Karpas-422 (cell line): Measurements from ENCODE around the gene REXO5. TPM values are rescaled to one million over a fixed set of nuclear protein-coding genes. Genes with fewer than 3 reads are reported as not detected.

Source experiments
- DNase-seq: peaks from one replicate; pipeline ENCODE4 v3.0.0-alpha.2; 2015
- H2AFZ ChIP-seq: fragments of 200-600 bp; sonication (generic); 2 replicates; pipeline ENCODE4 v1.6.1; 2014; ENCODE audit warnings: antibody characterized with exemption, low read length, mixed read lengths
- H3K27ac ChIP-seq: fragments of 200-600 bp; sonication (generic); 2 replicates; pipeline ENCODE4 v1.5.1; 2014; ENCODE audit warnings: mild to moderate bottlenecking, low read length, moderate library complexity
- H3K27me3 ChIP-seq: fragments of 200-600 bp; sonication (generic); 2 replicates; pipeline ENCODE4 v1.6.1; 2014; ENCODE audit warnings: low read length, mixed read lengths
- H3K36me3 ChIP-seq: fragments of 200-600 bp; sonication (generic); 2 replicates; pipeline ENCODE4 v1.6.1; 2014; ENCODE audit warnings: low read length, mixed read lengths; ENCODE audit not compliant: insufficient read depth
- H3K4me1 ChIP-seq: fragments of 200-600 bp; sonication (generic); 2 replicates; pipeline ENCODE4 v1.6.1; 2014; ENCODE audit warnings: mild to moderate bottlenecking, low read length, mixed read lengths
- H3K4me2 ChIP-seq: fragments of 200-600 bp; sonication (generic); 2 replicates; pipeline ENCODE4 v1.6.1; 2014; ENCODE audit warnings: low read length, low read depth, mild to moderate bottlenecking; ENCODE audit not compliant: poor library complexity, severe bottlenecking
- H3K4me3 ChIP-seq: fragments of 200-600 bp; sonication (generic); 2 replicates; pipeline ENCODE4 v1.5.1; 2014; ENCODE audit warnings: mild to moderate bottlenecking, antibody characterized with exemption, low read length, mixed read lengths
- H3K79me2 ChIP-seq: fragments of 200-600 bp; sonication (generic); 2 replicates; pipeline ENCODE4 v1.6.1; 2014; ENCODE audit warnings: mild to moderate bottlenecking, low read length, mixed read lengths
- H3K9ac ChIP-seq: fragments of 200-600 bp; sonication (generic); 2 replicates; pipeline ENCODE4 v1.6.0; 2014; ENCODE audit warnings: low read length
- H3K9me2 ChIP-seq: fragments of 200-600 bp; sonication (generic), shearing (Covaris generic); replicated peaks from 2 replicates; pipeline ENCODE4 v1.6.0; 2014; ENCODE audit warnings: mild to moderate bottlenecking, low read length, moderate library complexity; ENCODE audit not compliant: insufficient read depth
- H3K9me3 ChIP-seq: fragments of 300-700, 200-600 bp; sonication (generic); 2 replicates; pipeline ENCODE4 v1.6.1; 2014; ENCODE audit warnings: low read length, mixed read lengths
- H4K20me1 ChIP-seq: fragments of 200-600 bp; sonication (generic); 2 replicates; pipeline ENCODE4 v1.6.1; 2014; ENCODE audit warnings: mild to moderate bottlenecking, antibody characterized with exemption, low read length, low read depth; ENCODE audit not compliant: insufficient read depth
- total RNA-seq: library from RNA; depleted of rRNA; stranded (reverse); fragments of >200 nt; shearing (Covaris generic); gene quantifications from 2 replicates; pipeline ENCODE4 v1.2.3, GENCODE V29; 2014; ENCODE audit warnings: low replicate concordance

REXO5 gene
- total RNA-seq, 1 experiment from 2014 or later = 13.9 TPM

DNA sequence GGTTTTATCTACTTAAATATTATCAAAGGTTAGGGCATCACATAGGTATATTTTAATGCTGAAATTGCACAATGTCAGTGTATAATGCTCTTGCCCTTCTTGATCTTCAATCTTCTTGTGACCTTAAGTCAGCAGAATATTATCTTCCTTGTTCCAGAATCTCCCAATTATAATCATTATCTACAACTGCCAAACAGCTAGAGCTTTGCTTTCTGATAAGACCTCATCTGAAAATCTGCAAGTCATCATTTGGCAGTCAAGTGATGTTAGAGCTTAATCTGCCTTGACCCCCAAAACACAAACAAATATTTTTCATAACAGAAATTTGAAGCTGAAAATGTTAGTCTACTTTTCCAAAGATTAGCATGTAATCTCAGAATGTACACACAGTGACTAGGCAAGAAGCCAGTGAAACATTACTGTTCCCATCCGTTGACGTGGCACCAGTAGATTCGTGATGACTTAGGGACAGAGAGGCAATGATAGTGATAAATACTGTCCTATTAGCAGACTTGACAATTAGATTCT is 19.8 kb downstream of the REXO5 start:
- Histone ChIP-seq H3K27ac (no peak overlapping the region), H3K79me2 (no peaks in the 10 kb centered on the region), H3K4me2 (no peak overlapping the region), H4K20me1 (no peaks in the 10 kb centered on the region), H3K4me3 (no peak overlapping the region), H2AFZ (no peak overlapping the region), H3K9me2 (no peaks in the 10 kb centered on the region), H3K4me1 (no peaks in the 10 kb centered on the region), H3K9me3 (no peaks in the 10 kb centered on the region), H3K36me3 (peaks cover 29% of the 10 kb centered on the region; the same call in 1 of the 2 replicates), H3K27me3 (no peaks in the 10 kb centered on the region), H3K9ac (no peak overlapping the region)
- no peak for DNase-seq

DNA sequence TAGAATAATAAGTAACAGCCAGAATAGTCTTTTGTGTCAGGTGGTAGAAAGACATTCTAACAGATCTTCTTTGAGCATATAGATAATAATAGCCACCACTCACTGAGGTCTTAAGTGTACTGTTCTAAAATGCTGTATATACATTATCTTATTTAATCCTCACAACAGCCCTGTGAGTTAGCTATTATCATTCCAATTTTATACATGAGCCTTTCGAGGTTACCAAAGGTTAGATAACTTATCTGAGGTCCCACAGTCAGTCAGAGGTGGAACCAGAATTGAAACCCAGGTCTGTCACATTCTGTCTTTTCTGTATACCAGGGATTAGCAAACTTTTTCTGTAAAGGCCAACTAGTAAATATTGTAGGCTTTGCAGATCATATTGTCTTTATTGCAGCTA is 23.2 kb downstream of the REXO5 start:
- H3K9ac ChIP-seq = no peak overlapping the region
- peaks cover 4% of the 10 kb centered on the region for H3K9me3 ChIP-seq
- H3K27ac ChIP-seq = no peak overlapping the region
- H3K27me3 ChIP-seq = no peaks in the 10 kb centered on the region
- H3K4me3 ChIP-seq = no peak overlapping the region
- H2AFZ ChIP-seq = no peak overlapping the region
- no peaks in the 10 kb centered on the region for H3K4me1 ChIP-seq
- no peak overlapping the region for H3K4me2 ChIP-seq
- no peaks in the 10 kb centered on the region for H3K79me2 ChIP-seq
- H3K9me2 ChIP-seq = no peaks in the 10 kb centered on the region
- DNase-seq = no peak
- H3K36me3 ChIP-seq = peaks cover 40% of the 10 kb centered on the region
- H4K20me1 ChIP-seq = no peaks in the 10 kb centered on the region

DNA sequence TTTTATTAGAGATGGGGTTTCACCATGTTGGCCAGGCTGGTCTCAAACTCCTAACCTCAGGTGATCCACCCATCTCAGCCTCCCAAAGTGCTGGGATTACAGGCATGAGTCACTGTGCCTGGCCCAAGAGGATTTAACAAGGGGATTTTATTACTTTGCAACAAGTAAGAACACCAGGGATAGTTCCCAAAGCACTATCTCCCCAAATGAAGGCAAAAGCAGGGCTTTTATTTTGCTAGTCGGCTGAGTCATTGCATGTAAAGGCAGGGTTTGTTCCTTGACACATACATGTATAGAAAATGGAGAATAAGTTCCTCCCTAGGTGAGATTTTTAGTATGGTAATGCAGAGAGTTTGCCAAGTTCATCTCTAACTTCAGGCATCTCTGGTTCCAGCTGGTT is 24.0 kb downstream of the REXO5 start:
- DNase-seq = no peak
- Histone ChIP-seq H3K79me2 (no peaks in the 10 kb centered on the region), H3K4me2 (no peak overlapping the region), H3K27ac (no peak overlapping the region), H3K27me3 (no peaks in the 10 kb centered on the region), H3K9ac (no peak overlapping the region), H4K20me1 (no peaks in the 10 kb centered on the region), H2AFZ (no peak overlapping the region), H3K9me3 (peaks cover 12% of the 10 kb centered on the region), H3K36me3 (peaks cover 49% of the 10 kb centered on the region), H3K4me1 (no peaks in the 10 kb centered on the region), H3K9me2 (no peaks in the 10 kb centered on the region), H3K4me3 (no peak overlapping the region)

DNA sequence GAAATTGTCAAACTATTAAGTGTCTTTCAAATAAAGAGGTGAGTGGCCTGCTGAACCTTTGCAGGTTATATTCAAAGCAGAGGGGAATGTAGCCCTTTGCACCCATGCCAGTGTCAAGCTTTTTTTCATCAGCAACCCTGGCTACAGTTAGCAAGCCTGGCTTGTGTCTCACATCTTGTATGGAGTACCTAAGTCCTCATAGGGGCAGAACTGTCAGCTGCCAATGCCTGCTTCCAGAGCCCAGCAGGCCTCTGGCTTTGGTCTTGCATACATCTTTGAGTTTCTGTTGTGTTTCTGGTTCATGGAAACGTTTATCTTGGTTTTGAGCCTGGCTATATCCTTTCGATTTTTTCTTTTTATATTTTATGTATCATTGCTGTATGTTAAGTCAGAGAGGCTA is 26.8 kb downstream of the REXO5 start:
- no peak overlapping the region for H3K9ac ChIP-seq
- no peaks in the 10 kb centered on the region for H3K79me2 ChIP-seq
- H3K27me3 ChIP-seq = no peaks in the 10 kb centered on the region
- H3K9me2 ChIP-seq = no peaks in the 10 kb centered on the region
- H4K20me1 ChIP-seq = no peaks in the 10 kb centered on the region
- H3K4me3 ChIP-seq = no peak overlapping the region
- H3K27ac ChIP-seq = no peak overlapping the region
- peaks cover 22% of the 10 kb centered on the region for H3K9me3 ChIP-seq
- peaks cover 54% of the 10 kb centered on the region for H3K36me3 ChIP-seq
- no peak overlapping the region for H2AFZ ChIP-seq
- peaks cover 3% of the 10 kb centered on the region; the same call in 1 of the 2 replicates for H3K4me1 ChIP-seq
- DNase-seq = no peak
- no peak overlapping the region for H3K4me2 ChIP-seq

DNA sequence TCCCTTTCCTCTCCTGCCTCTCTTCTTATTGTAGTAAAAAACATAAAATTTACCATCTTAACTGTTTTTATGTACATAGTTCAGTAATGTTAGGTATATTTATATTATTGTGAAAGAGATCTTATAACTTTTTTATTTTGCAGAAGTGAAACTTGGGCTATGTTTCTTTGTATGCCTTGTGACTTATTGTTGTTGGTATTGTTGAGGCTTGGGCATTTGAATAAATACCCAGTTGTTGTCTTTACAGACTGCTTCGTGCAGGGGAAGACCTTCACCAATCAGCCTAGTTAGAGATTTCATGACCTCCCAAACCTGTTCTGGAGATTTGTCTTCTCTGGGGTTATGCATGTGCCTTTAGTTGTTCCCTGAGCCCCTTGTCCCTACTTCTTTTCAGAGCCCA is 31.9 kb downstream of the REXO5 start:
- no peak overlapping the region for H2AFZ ChIP-seq
- H3K27ac ChIP-seq = no peak overlapping the region
- no peaks in the 10 kb centered on the region for H4K20me1 ChIP-seq
- H3K27me3 ChIP-seq = no peaks in the 10 kb centered on the region
- H3K9me2 ChIP-seq = no peaks in the 10 kb centered on the region
- H3K79me2 ChIP-seq = no peaks in the 10 kb centered on the region
- H3K9me3 ChIP-seq = peaks cover 22% of the 10 kb centered on the region
- peaks cover 68% of the 10 kb centered on the region for H3K36me3 ChIP-seq
- peaks cover 3% of the 10 kb centered on the region; the same call in 1 of the 2 replicates for H3K4me1 ChIP-seq
- DNase-seq = no peak
- no peak overlapping the region for H3K4me2 ChIP-seq
- H3K9ac ChIP-seq = no peak overlapping the region
- H3K4me3 ChIP-seq = no peak overlapping the region

DNA sequence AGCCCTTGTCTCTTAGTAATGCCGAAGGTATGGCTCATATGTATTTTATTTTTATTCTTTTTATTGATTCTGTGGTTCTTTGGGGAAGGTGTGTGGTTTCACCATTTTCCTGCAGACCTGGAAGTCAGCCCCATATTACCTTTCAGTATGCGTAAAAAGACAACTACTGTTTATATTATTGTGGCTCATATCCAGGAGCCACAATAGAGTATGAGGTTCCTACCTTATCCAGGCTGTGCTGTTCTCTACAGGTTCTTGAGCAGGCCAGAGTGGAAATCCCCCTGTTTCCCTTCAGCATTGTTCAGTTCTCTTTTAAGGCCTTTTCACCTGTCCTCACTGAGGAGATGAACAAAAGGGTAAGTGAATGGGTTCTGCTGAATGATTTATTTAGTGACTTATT is 33.2 kb downstream of the REXO5 start:
- peaks cover 58% of the 10 kb centered on the region for H3K36me3 ChIP-seq
- H4K20me1 ChIP-seq = no peaks in the 10 kb centered on the region
- no peaks in the 10 kb centered on the region for H3K27me3 ChIP-seq
- no peak overlapping the region for H3K4me3 ChIP-seq
- H3K4me2 ChIP-seq = no peak overlapping the region
- peaks cover 3% of the 10 kb centered on the region; the same call in 1 of the 2 replicates for H3K4me1 ChIP-seq
- H3K9ac ChIP-seq = no peak overlapping the region
- H3K79me2 ChIP-seq = no peaks in the 10 kb centered on the region
- H3K9me3 ChIP-seq = peaks cover 19% of the 10 kb centered on the region
- H3K9me2 ChIP-seq = no peaks in the 10 kb centered on the region
- DNase-seq = no peak
- no peak overlapping the region for H2AFZ ChIP-seq
- no peak overlapping the region for H3K27ac ChIP-seq

DNA sequence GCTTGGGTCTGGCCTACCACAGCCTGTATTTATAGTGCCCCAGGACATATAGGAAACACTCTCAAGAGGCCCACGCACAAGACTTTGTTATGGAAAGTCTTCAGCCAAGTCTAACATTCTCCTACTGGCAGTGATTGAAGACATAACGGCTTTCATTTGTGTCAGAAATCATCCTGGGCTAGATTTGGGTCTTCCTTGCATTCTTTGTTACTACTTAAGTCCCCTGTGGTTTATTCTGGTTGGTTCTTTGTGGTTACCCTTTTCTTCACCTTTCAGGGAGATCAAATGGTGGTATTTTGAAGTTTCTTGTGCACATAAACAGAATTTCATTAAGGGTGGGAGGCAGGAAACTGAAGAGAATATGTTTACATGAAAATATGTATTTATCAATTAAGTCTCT is 37.7 kb downstream of the REXO5 start:
- no peak overlapping the region for H2AFZ ChIP-seq
- H3K9ac ChIP-seq = no peak overlapping the region
- H3K27ac ChIP-seq = no peak overlapping the region
- no peaks in the 10 kb centered on the region for H3K79me2 ChIP-seq
- DNase-seq = no peak
- no peak overlapping the region for H3K4me3 ChIP-seq
- no peaks in the 10 kb centered on the region for H3K9me2 ChIP-seq
- H3K27me3 ChIP-seq = no peaks in the 10 kb centered on the region
- no peaks in the 10 kb centered on the region for H3K9me3 ChIP-seq
- no peaks in the 10 kb centered on the region for H3K4me1 ChIP-seq
- H4K20me1 ChIP-seq = no peaks in the 10 kb centered on the region
- H3K36me3 ChIP-seq = peaks cover 29% of the 10 kb centered on the region
- H3K4me2 ChIP-seq = no peak overlapping the region

DNA sequence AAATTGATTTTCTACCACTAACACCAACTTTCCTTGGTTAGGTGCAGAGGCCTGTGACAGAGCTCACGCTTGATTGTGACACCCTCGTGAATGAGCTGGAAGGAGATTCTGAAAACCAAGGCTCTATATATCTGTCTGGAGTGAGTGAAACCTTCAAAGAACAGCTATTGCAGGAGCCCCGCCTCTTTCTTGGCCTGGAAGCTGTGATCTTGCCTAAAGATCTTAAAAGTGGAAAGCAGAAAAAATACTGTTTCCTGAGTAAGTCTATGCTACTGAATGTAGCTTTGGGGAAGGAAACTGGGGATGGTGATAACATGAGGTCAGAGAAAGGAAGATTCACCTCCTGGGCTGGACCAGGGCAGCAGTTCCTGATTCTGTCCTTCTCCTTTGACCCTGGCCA is 38.3 kb downstream of the REXO5 start:
- H3K9me3 ChIP-seq = no peaks in the 10 kb centered on the region
- H3K4me2 ChIP-seq = no peak overlapping the region
- DNase-seq = no peak
- no peak overlapping the region for H3K9ac ChIP-seq
- H3K79me2 ChIP-seq = no peaks in the 10 kb centered on the region
- no peaks in the 10 kb centered on the region for H3K9me2 ChIP-seq
- no peak overlapping the region for H3K27ac ChIP-seq
- H3K4me3 ChIP-seq = no peak overlapping the region
- no peaks in the 10 kb centered on the region for H3K27me3 ChIP-seq
- H2AFZ ChIP-seq = no peak overlapping the region
- no peaks in the 10 kb centered on the region for H3K4me1 ChIP-seq
- H4K20me1 ChIP-seq = no peaks in the 10 kb centered on the region
- peaks cover 28% of the 10 kb centered on the region for H3K36me3 ChIP-seq

DNA sequence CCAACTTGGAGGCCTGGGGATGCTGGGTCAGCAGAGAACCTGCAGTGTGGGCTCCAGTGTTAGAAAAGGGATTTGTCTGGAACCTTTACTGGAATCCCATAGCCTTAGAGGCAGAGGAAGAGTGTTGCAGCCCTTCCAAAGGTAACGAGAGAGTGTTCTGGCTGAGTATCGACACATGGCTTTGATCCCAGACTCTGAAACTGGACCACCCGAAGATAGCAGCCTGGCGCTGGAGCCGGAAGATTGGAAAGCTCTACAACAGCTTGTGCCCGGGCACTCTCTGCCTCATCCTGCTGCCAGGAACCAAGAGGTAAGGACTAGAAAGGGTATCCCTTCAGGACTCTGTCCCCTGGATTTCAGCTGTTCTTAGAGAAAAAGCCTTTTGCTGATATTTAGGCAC is 39.7 kb downstream of the REXO5 start:
- H3K27me3 ChIP-seq = no peaks in the 10 kb centered on the region
- no peak for DNase-seq
- H3K36me3 ChIP-seq = peaks cover 19% of the 10 kb centered on the region
- no peaks in the 10 kb centered on the region for H3K4me1 ChIP-seq
- H3K9me3 ChIP-seq = no peaks in the 10 kb centered on the region
- no peaks in the 10 kb centered on the region for H4K20me1 ChIP-seq
- no peak overlapping the region for H3K4me2 ChIP-seq
- H3K27ac ChIP-seq = no peak overlapping the region
- H3K79me2 ChIP-seq = no peaks in the 10 kb centered on the region
- no peak overlapping the region for H2AFZ ChIP-seq
- H3K4me3 ChIP-seq = no peak overlapping the region
- H3K9ac ChIP-seq = no peak overlapping the region
- no peaks in the 10 kb centered on the region for H3K9me2 ChIP-seq
